ENCODE measurements around the gene CFD.

DNA sequence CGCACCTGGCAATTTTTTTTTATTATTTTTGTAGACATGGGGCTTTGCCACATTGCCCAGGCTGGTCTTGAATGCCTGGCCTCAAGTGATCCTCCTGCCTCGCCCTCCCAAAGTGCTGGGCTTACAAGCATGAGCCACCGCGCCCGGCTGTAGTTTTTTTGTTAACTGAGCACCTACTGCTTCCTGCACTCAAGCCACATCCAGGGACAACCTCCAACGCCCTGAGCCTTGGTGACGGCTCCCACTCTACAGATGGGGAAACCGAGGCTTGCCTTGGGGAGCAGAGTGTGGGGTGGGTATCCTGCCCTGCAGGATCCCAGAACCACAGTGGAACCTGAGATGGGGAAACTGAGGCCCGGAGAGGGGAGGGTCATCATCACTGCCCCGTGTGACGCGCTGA is 4.3 kb upstream of the CFD start:
- TF ChIP-seq, protein P1, sequence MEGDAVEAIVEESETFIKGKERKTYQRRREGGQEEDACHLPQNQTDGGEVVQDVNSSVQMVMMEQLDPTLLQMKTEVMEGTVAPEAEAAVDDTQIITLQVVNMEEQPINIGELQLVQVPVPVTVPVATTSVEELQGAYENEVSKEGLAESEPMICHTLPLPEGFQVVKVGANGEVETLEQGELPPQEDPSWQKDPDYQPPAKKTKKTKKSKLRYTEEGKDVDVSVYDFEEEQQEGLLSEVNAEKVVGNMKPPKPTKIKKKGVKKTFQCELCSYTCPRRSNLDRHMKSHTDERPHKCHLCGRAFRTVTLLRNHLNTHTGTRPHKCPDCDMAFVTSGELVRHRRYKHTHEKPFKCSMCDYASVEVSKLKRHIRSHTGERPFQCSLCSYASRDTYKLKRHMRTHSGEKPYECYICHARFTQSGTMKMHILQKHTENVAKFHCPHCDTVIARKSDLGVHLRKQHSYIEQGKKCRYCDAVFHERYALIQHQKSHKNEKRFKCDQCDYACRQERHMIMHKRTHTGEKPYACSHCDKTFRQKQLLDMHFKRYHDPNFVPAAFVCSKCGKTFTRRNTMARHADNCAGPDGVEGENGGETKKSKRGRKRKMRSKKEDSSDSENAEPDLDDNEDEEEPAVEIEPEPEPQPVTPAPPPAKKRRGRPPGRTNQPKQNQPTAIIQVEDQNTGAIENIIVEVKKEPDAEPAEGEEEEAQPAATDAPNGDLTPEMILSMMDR (IDR thresholded peaks at IDR 0.05), result no peak
- no peak for TF ChIP-seq EZH2 (IDR thresholded peaks at IDR 0.05)
- TF ChIP-seq EZH2phosphoT487 (IDR thresholded peaks at IDR 0.05), result no peak
